ENCODE measurements around the gene LCA5.
"Not testable (repeated sequence)": the region's sequence is repeated elsewhere in the genome, so short reads cannot be mapped to it uniquely, and the experiment has no call there.

The LCA5 gene

DNA sequence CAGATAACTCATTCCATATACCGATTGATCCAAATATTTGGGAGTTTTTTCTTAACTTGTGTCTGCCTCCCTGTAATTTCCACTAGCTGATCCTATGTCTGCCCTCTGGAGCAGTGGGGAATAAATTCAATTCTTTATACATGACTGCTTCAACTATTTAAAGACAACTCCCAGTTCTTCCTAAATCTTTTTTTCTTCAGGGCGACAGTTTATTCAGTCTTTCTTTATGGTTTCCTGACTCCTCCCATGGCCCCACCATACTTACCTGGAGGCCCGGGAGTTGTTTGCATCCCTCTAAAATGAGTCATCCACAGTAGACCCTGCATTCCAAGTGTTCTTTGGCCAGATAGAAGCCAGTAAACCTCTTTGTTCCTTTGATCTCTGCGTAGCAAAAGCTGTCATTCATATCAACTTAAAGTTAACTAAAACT, 73.6 kb downstream of the LCA5 start:
- no peak for DNase-seq

DNA sequence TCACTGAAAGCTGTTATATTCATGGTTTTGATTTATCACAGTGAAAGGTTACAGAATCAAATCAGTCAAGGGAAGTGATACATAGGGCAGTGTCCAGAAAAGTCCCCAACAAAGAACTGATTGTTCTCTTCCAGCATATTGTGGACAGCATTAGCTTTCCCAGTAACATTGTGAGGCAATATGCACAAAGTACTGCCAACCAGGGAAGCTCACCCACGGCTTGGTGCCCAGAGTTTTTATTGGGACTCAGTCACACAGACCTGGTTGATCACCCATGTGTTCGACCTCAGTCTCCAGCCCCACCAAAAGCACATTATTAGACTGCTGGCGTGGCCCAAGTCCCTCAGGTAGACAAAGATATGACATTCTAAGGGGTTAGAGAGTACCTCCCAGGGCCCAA, 76.0 kb downstream of the LCA5 start:
- DNase-seq = no peak

DNA sequence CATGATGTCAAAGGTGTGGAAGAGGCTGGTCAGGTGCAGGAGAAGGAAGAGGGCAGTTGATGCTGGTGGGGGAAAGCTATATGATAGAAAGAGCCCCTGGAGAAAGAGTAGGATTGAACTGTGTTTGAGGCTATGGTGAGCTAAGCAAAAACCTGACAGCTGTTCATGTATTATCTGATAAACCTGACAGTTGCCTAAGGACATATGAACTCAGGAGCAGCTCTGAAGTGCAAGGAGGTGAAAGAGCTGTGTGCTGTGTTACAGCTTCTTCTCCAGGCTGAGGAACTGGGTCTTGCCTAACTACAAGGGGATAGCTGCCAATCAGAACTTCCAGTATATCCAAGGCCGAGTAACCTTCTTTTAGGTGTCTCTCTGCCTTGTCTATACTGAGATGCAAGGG, 81.8 kb downstream of the LCA5 start:
- no peak for DNase-seq

GRCh38 chr6:79453558-79454042, 83.6 kb downstream of the LCA5 start:
- DNase-seq = peak; percentile 41

- DNase-seq = no peak
Observed at GRCh38 chr6:79450984-79451383, 86.2 kb downstream of the LCA5 start.

- DNase-seq = no peak
Observed at GRCh38 chr6:79446006-79446405, 91.2 kb downstream of the LCA5 start.

DNA sequence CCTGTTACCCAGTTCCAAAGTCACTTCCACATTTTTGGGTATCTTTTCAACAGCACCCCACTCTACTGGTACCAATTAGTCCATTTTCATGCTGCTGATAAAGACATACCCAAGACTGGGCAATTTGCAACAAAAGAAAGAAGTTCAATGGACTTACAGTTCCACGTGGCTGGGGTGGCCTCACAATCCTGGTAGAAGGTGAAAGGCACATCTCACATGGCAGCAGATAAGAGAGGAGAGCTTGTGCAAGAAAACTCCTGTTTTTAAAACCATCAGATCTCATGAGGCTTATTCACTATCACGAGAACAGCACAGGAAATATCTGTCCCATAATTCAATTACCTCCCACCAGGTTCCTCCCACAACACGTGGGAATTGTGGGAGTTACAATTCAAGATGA, 93.4 kb downstream of the LCA5 start:
- DNase-seq = not testable (repeated sequence)

DNA sequence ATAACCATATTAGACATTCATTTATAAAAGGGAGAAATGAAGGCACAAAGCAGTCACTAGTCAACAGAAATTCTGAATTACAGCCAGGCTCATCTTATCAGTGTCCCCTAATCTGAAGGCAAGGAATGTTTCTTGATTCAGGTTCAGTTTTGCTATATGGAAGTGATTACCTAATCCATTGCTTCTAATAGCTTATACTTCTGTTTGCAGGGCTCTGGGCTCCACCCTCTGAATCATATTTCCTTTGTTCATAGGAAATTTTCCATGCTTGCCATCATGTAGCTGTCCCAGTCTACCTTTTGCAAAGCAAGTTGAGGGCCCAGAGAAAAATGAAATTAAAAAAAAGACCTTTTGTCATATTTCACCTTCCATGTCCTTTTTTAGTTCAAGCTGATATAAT, 96.0 kb downstream of the LCA5 start:
- DNase-seq = no peak

DNA sequence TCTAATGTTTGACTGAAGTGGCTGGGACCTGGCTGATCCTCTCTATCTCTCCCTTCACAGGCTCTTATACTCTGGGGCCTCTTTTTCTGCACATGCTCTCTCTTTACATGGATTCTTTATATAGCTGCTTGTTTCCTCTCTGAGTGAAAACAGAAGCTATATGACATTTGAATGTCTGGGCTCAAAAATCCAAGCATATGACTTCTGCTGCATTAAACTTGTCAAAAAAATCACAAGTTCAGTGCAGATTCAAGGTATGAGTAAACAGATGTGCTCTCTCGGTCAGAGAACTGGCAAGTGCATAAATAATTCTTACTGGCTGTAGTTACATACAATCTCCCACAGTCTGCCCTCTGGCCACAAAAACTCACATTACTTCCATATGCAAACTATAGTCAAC, 96.6 kb downstream of the LCA5 start:
- no peak for DNase-seq

- DNase-seq = no peak
Observed at GRCh38 chr6:79438030-79438429, 99.2 kb downstream of the LCA5 start.

DNA sequence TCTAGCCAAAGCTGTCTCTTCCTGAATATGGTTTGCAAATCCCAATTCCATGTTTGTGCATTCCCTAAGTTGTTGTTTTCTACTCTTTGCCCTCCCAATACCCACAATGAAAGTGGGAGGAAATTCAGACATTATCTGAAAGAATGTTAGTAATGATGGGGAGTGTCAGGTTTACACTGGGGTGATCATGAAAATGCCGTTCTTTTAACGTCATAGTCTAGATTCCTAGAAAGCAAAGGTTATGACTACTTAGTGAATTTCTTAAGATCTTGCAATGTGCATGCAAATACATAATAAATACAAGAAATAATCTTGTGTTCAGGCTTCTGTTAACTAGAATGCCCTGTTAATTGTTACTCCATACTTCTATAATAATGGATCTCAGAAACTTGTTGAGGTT, 101.0 kb downstream of the LCA5 start:
- DNase-seq = peak; percentile 55

DNA sequence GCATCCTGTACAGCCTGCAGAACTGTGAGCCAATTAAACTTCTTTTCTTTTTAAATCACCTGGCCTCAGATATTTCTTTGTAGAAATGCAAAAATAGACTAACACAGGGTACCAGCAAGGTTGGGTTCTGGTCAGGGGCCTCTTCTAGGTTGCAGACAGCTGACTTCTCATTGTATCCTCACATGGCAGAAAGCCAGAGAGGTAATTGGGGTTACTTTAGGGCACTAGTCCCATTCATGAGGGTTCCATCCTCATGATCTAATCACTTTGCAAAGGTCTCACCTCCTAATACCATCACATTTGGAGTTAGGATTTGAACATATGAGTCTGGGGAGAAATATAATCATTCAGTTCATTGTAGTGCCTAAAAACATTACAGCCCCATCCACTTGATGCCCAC, 101.5 kb downstream of the LCA5 start:
- DNase-seq = no peak
